Ovary (tissue), 9 donors: ENCODE data around the gene MRPS9. TPM values are rescaled to one million over a fixed set of nuclear protein-coding genes. Genes with fewer than 3 reads are reported as not detected.

Source experiments
- DNase-seq, 5 donors: peaks; one replicate each; pipeline ENCODE4 v3.0.0-alpha.2; 2019 to 2020
- H3K27ac ChIP-seq, 2 donors: fragments of 200-600 bp; one replicate each; pipeline versions ENCODE4 v1.5.1 to v1.8.0; 2019 to 2022
- H3K27me3 ChIP-seq: fragments of 200-600 bp; one replicate; pipeline ENCODE4 v1.8.0; 2022
- H3K36me3 ChIP-seq: fragments of 200-600 bp; sonication (generic); one replicate; pipeline ENCODE4 v1.5.1; 2019
- H3K4me1 ChIP-seq: one replicate; pipeline ENCODE4 v1.8.1; 2013; ENCODE audit warnings: mild to moderate bottlenecking, moderate library complexity; ENCODE audit not compliant: insufficient read depth
- H3K4me3 ChIP-seq: fragments of 200-600 bp; sonication (generic); one replicate; pipeline ENCODE4 v1.5.1; 2017
- H3K9me3 ChIP-seq, 2 donors: fragments of 200-600 bp in 1 of 2; sonication (generic) in 1 of 2; one replicate each; pipeline versions ENCODE4 v1.5.1 to v1.8.1; 2013 to 2019; ENCODE audit warnings: mild to moderate bottlenecking in 1 of 2, moderate library complexity in 1 of 2
- CTCF ChIP-seq, 3 donors: fragments of 450-650 bp in 2 of 3; fragments of 200-600 bp in 1 of 3; IDR thresholded peaks; one replicate each; pipeline versions ENCODE4 v1.5.1 to v1.8.0; 2016 to 2022; ENCODE audit warnings: antibody characterized with exemption in 3 of 3, mild to moderate bottlenecking in 1 of 3
- EP300 ChIP-seq: sonication (generic); formaldehyde crosslinking; IDR thresholded peaks from one replicate; pipeline ENCODE4 v1.6.1; 2017; ENCODE audit warnings: antibody characterized with exemption
- POLR2A ChIP-seq: fragments of 450-650 bp; IDR thresholded peaks from one replicate; pipeline ENCODE4 v1.6.1; 2017; ENCODE audit warnings: antibody characterized with exemption, mild to moderate bottlenecking, moderate library complexity
- WGBS, 3 donors: extraction: QIAGEN DNeasy Blood & Tissue Kit in 1 of 3; methylation state at CpG; one replicate each; pipeline versions ENCODE4 v1.1.5 to v1.1.7; 2013 to 2017; 5-methylcytosine and 5-hydroxymethylcytosine counted together
- intact Hi-C, 4 donors: fragments of 100-400 bp; cut with DNase I; formaldehyde crosslinking; loops; one replicate each; pipeline versions ENCODE4 v1.11.0 to v1.15.1; 2022 to 2023
- polyA plus RNA-seq, 2 donors: library from polyadenylated mRNA; stranded (reverse); fragments of 200-250 nt in 1 of 2; fragments of 350-450 nt in 1 of 2; fragmentation: Illumina TruSeq in 1 of 2; extraction: RNeasy Lipid Tissue Mini Kit (QIAGEN cat#74804) in 1 of 2; gene quantifications; one replicate each; pipeline ENCODE4 v1.2.3, GENCODE V29; 2013 to 2014
- total RNA-seq, 7 donors: library from RNA; depleted of rRNA in 2 of 7; stranded (reverse); fragments of >200 nt in 2 of 7; fragmentation: NEBNext Ultra II Directional in 3 of 7; extraction: Animal tissue kit (Norgen Biotek cat#: 25700) in 3 of 7; gene quantifications; one replicate each; pipeline versions ENCODE4 v1.1.0 to v1.2.4, GENCODE V29; 2016 to 2023
- donor health status: DM: no; HTN: no; CAD: no; lungs with moderate emphysema.
- donor health status: DM: no; HTN: no; CAD: no.
- donor health status: Bipolar disorder and iron deficiency.
- donor health status: DM: yes; HTN: yes; CAD: no.
- donor health status: DM: no; HTN: no; CAD: no.
- donor health status: DM: yes; HTN: yes; CAD: no.

The MRPS9 gene
- total and polyA plus RNA-seq, 9 donors, result 14.7 to 40.9 (median 23.9) TPM

DNA sequence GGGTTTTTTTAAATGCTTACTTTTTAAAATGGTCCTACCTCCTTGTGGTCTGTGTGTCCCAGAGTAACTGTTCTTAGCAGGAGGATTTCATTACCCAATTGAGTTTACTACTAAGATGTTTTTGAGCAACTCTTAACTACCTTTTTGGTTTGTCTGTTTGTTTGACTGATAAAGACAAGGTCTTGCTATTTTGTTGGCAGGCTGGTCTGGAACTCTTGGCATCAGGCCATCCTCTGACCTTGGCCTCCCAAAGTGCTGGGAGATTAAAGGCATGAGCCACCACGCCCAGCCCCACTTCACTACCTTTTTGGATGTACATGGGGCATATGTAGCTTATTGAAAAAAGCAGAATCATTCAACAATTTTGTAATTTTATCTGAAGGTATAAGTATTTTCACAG is 14.9 kb downstream of the MRPS9 start:
- Histone ChIP-seq H3K4me3 (no peak overlapping the region), H3K9me3 (no peaks in the 10 kb centered on the region), H3K36me3 (no peaks in the 10 kb centered on the region), H3K4me1 (no peaks in the 10 kb centered on the region), H3K27ac (no peak overlapping the region), H3K27me3 (no peaks in the 10 kb centered on the region)
- 77 to 89% (median 86%) methylated on average over 1 of the region's 1 CpG for WGBS, 3 donors
- TF ChIP-seq EP300, result no peak
- TF ChIP-seq POLR2A, result no peak
- TF ChIP-seq CTCF (IDR thresholded peaks at IDR 0.05), result no peak
- DNase-seq, result no peak
- intact Hi-C loops, result no loop called here

DNA sequence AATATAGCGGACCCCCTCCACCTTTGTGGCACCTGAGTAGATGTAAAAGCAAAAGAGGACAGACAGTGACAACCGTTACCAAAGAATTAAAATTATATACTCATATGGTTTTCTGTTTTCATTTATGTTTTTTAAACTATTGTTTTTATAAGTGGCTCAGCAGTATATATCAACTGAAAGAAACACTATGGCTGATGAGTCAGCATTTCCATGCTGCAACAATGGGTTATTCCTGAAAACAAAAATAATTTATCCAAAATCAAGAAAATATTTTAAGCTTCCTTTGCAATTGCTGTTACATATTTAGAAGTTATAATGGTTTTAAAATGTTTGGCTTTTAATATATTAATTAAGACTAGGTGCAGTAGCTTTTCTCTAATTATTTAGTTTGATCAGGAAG is 17.7 kb downstream of the MRPS9 start:
- no peak for DNase-seq
- H3K4me1 ChIP-seq, result no peaks in the 10 kb centered on the region
- H3K4me3 ChIP-seq, result no peak overlapping the region
- no peak overlapping the region for H3K27ac ChIP-seq
- WGBS, 3 donors, result 71 to 96% (median 74%) methylated on average over 2 of the region's 2 CpGs
- intact Hi-C loops, result no loop called here
- H3K27me3 ChIP-seq, result no peaks in the 10 kb centered on the region
- TF ChIP-seq CTCF (IDR thresholded peaks at IDR 0.05), result no peak
- H3K36me3 ChIP-seq, result no peaks in the 10 kb centered on the region
- H3K9me3 ChIP-seq, result no peaks in the 10 kb centered on the region

GRCh38 chr2:105056245-105056644 is 18.4 kb downstream of the MRPS9 start:
- DNase-seq, result no peak
- no peaks in the 10 kb centered on the region for H3K36me3 ChIP-seq
- 81 to 97% (median 83%) methylated on average over 3 of the region's 3 CpGs for WGBS, 3 donors
- intact Hi-C loops, result no loop called here
- no peaks in the 10 kb centered on the region for H3K27me3 ChIP-seq
- H3K27ac ChIP-seq, result no peak overlapping the region
- no peak for TF ChIP-seq EP300
- no peak for TF ChIP-seq CTCF (IDR thresholded peaks at IDR 0.05)
- no peak for TF ChIP-seq POLR2A
- no peaks in the 10 kb centered on the region for H3K9me3 ChIP-seq
- H3K4me1 ChIP-seq, result no peaks in the 10 kb centered on the region
- no peak overlapping the region for H3K4me3 ChIP-seq

DNA sequence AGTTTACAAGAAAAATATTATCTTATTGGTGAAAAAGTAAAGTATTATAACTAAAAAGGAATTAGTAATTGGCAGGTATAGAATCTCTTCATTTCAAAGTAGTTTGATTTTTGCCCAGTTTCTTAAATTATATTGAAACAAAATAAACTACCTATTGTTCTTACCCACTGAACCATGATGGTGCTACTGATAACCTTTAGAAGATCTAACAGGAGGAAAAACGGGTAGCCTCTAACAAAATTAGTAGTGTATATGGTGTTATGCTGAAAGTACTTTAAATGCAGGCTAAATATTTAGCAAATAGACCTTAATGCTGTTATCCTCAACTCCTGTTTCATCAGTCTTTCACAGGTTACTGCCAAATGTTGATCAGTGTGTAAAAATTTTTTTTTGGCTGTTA is 19.1 kb downstream of the MRPS9 start:
- no peak for DNase-seq
- H3K27me3 ChIP-seq, result no peaks in the 10 kb centered on the region
- intact Hi-C loops, result no loop called here
- H3K27ac ChIP-seq, result no peak overlapping the region
- H3K36me3 ChIP-seq, result no peaks in the 10 kb centered on the region
- H3K4me3 ChIP-seq, result no peak overlapping the region
- TF ChIP-seq POLR2A, result no peak
- TF ChIP-seq EP300, result no peak
- no peak for TF ChIP-seq CTCF (IDR thresholded peaks at IDR 0.05)
- H3K9me3 ChIP-seq, result no peaks in the 10 kb centered on the region
- no peaks in the 10 kb centered on the region for H3K4me1 ChIP-seq
- 72 to 84% (median 83%) methylated on average over 1 of the region's 1 CpG for WGBS, 3 donors

- intact Hi-C loops, result no loop called here
These were observed 23.7 kb downstream of the MRPS9 start for GRCh38 chr2:105061560-105061959.

More at GRCh38 chr2:105061560-105061959, 23.7 kb downstream of the MRPS9 start:
- no peak overlapping the region for H3K27ac ChIP-seq
- no peak for TF ChIP-seq EP300
- no peak for TF ChIP-seq POLR2A
- no peak for TF ChIP-seq CTCF (IDR thresholded peaks at IDR 0.05)
- H3K36me3 ChIP-seq, result no peaks in the 10 kb centered on the region
- no peaks in the 10 kb centered on the region for H3K27me3 ChIP-seq
- 92 to 97% (median 95%) methylated on average over 3 of the region's 3 CpGs for WGBS, 3 donors
- H3K4me1 ChIP-seq, result no peaks in the 10 kb centered on the region
- no peak overlapping the region for H3K4me3 ChIP-seq
- no peak for DNase-seq
- H3K9me3 ChIP-seq, result no peaks in the 10 kb centered on the region
